HepG2 (cell line): ENCODE results near the gene NARS2. TPM values are rescaled to one million over a fixed set of nuclear protein-coding genes. Genes with fewer than 3 reads are reported as not detected.

Experiments
- ATAC-seq: fragments of 200-7000 bp; cut with Tn5 transposase; 3 replicates; pipeline ENCODE4 v1.9.1; 2020; ENCODE audit warnings: mild to moderate bottlenecking, moderate library complexity
- BruUV-seq: library from RNA; stranded (reverse); fragments of 400-500 nt; replicated peaks from 2 replicates; lab custom pipeline; 2021; lab: Mats Ljungman, UMichigan
- CTCF ChIA-PET: fragments of 300-600 bp; formaldehyde crosslinking; extraction: SDS; loops from one replicate; lab custom pipeline; 2021; ENCODE audit warnings: low total read pairs, inconsistent platforms, low intra/inter-chr PET ratio; lab: Yijun Ruan, JAX
- POLR2A ChIA-PET: fragments of 350-600 bp; sonication (Branson Sonifier 250); formaldehyde crosslinking; loops from one replicate; lab custom pipeline; 2020; ENCODE audit warnings: antibody characterized with exemption, inconsistent platforms; lab: Yijun Ruan, JAX
- DNase-seq: peaks from one replicate; pipeline ENCODE4 v3.0.0-alpha.2; 2015; ENCODE audit warnings: low spot score
- FAIRE-seq: peaks from 3 replicates; lab custom pipeline; 2011; peaks lifted over from hg19 to GRCh38; lab: Jason Lieb, UNC
- H2AFZ ChIP-seq: one replicate; pipeline ENCODE4 v1.6.1; 2011; ENCODE audit warnings: low read length, inconsistent platforms
- H3K27ac ChIP-seq: fragments of 300-600 bp; 3 replicates; pipeline ENCODE4 v1.8.0; 2011; ENCODE audit warnings: mixed run types, mild to moderate bottlenecking, mixed read lengths, low read length, inconsistent platforms; ENCODE audit not compliant: insufficient read depth; ENCODE audit errors: extremely low read length
- H3K27me3 ChIP-seq, 2 experiments: fragments of 200-600 bp in 1 of 2; 2 replicates in 1 of 2; 3 replicates in 1 of 2; pipeline versions ENCODE4 v1.6.0 to v1.8.0; 2011; ENCODE audit warnings: low read length in 2 of 2, mild to moderate bottlenecking in 2 of 2, moderate library complexity in 2 of 2, inconsistent platforms in 1 of 2; ENCODE audit not compliant: insufficient read depth in 2 of 2, control insufficient read depth in 1 of 2
- H3K36me3 ChIP-seq, 2 experiments: fragments of 200-600 bp in 1 of 2; replicated peaks in 1 of 2; 2 replicates in 1 of 2; 3 replicates in 1 of 2; pipeline versions ENCODE4 v1.5.1 to v1.8.0; 2011; ENCODE audit warnings: low read length in 2 of 2, inconsistent platforms in 1 of 2; ENCODE audit not compliant: insufficient read depth in 2 of 2, control insufficient read depth in 1 of 2
- H3K4me1 ChIP-seq: 2 replicates; pipeline ENCODE4 v1.5.1; 2012; ENCODE audit warnings: low read length, inconsistent platforms; ENCODE audit not compliant: insufficient read depth
- H3K4me2 ChIP-seq: 2 replicates; pipeline ENCODE4 v1.6.0; 2011; ENCODE audit warnings: low read depth, low read length, inconsistent platforms
- H3K4me3 ChIP-seq, 3 experiments: fragments of 200-600 bp in 1 of 3; sonication (generic), shearing (Covaris generic) in 1 of 3; replicated peaks in 1 of 3; 2 replicates each; pipeline ENCODE4 v1.5.1; 2011 to 2016; ENCODE audit warnings: low read length in 3 of 3, inconsistent platforms in 2 of 3, low read depth in 2 of 3, mild to moderate bottlenecking in 2 of 3, control low read depth in 1 of 3, mixed read lengths in 1 of 3; ENCODE audit not compliant: insufficient read depth in 1 of 3
- H3K79me2 ChIP-seq: one replicate; pipeline ENCODE4 v1.6.1; 2011; ENCODE audit warnings: low read length, inconsistent platforms; ENCODE audit not compliant: insufficient read depth
- H3K9ac ChIP-seq: 2 replicates; pipeline ENCODE4 v1.6.0; 2011; ENCODE audit warnings: mild to moderate bottlenecking, low read depth, low read length, inconsistent platforms; ENCODE audit not compliant: insufficient read depth
- H3K9me3 ChIP-seq: 2 replicates; pipeline ENCODE4 v1.5.1; 2012; ENCODE audit warnings: mild to moderate bottlenecking, low read length
- H4K20me1 ChIP-seq: 2 replicates; pipeline ENCODE4 v1.6.0; 2011; ENCODE audit warnings: inconsistent platforms, mild to moderate bottlenecking, low read length, moderate library complexity; ENCODE audit not compliant: insufficient read depth
- CEBPZ ChIP-seq: IDR thresholded peaks from 2 replicates; pipeline ENCODE4 v1.6.1; 2012; ENCODE audit warnings: low read length, improper control_type of control experiment
- DDIT3 ChIP-seq: sonication (generic); formaldehyde crosslinking; IDR thresholded peaks from 2 replicates; pipeline ENCODE4 v1.4.0; 2020; ENCODE audit warnings: mild to moderate bottlenecking, missing genetic modification reagents
- HMGA1 ChIP-seq: sonication (generic); formaldehyde crosslinking; conservative IDR thresholded peaks from 2 replicates; pipeline ENCODE4 v1.4.0; 2020; ENCODE audit warnings: missing genetic modification reagents
- IKZF1 ChIP-seq: fragments of 450-650 bp; IDR thresholded peaks from 2 replicates; pipeline ENCODE4 v1.7.1; 2016
- MEIS1 ChIP-seq: sonication (generic); formaldehyde crosslinking; IDR thresholded peaks from 2 replicates; pipeline ENCODE4 v1.9.0; 2021; ENCODE audit warnings: mild to moderate bottlenecking, missing genetic modification reagents, moderate library complexity, borderline replicate concordance
- MEIS2 ChIP-seq: sonication (generic); formaldehyde crosslinking; IDR thresholded peaks from 2 replicates; pipeline ENCODE4 v1.9.0; 2021; ENCODE audit warnings: mild to moderate bottlenecking, missing genetic modification reagents
- SAFB2 ChIP-seq: sonication (generic); formaldehyde crosslinking; IDR thresholded peaks from 2 replicates; pipeline ENCODE4 v1.5.1; 2020; ENCODE audit warnings: missing genetic modification reagents, low read depth, mild to moderate bottlenecking, borderline replicate concordance
- SKI ChIP-seq: fragments of 450-650 bp; IDR thresholded peaks from one replicate; pipeline ENCODE4 v1.6.1; 2018; ENCODE audit warnings: mild to moderate bottlenecking; ENCODE audit not compliant: partially characterized antibody
- TEAD3 ChIP-seq: optimal IDR thresholded peaks from 2 replicates; pipeline ENCODE3; 2016; ENCODE audit warnings: borderline replicate concordance
- ZNF574 ChIP-seq: sonication (generic); formaldehyde crosslinking; IDR thresholded peaks from 2 replicates; pipeline ENCODE4 v1.4.0; 2020; ENCODE audit warnings: missing genetic modification reagents
- ZNF598 ChIP-seq: sonication (generic); formaldehyde crosslinking; IDR thresholded peaks from 2 replicates; pipeline ENCODE4 v1.5.1; 2020; ENCODE audit warnings: mild to moderate bottlenecking, missing genetic modification reagents, borderline replicate concordance
- WGBS: methylation state at CpG from one replicate; pipeline ENCODE4 v1.1.6; 2017; ENCODE audit warnings: low lambda C conversion rate; 5-methylcytosine and 5-hydroxymethylcytosine counted together
- in situ Hi-C: cut with HindIII; loops from 2 replicates; pipeline ENCODE4 v1.10.0; 2017; ENCODE audit warnings: low pct_unique_long_range_greater_than_20kb; ENCODE audit not compliant: extremely low pct_ligation_motif_present
- intact Hi-C: fragments of 100-400 bp; cut with micrococcal nuclease; formaldehyde crosslinking; loops from one replicate; pipeline ENCODE4 v1.10.0; 2022; ENCODE audit not compliant: unreplicated experiment
- polyA plus RNA-seq, 8 experiments: library from polyadenylated mRNA; depleted of rRNA in 3 of 8; stranded (reverse) in 7 of 8; unstranded in 1 of 8; fragments of >200 nt; fragmentation: Illumina TruSeq in 4 of 8; extraction: Trizol in 4 of 8; gene quantifications; 2 replicates each; pipeline versions ENCODE4 v1.2.1 to v1.2.3, GENCODE V29; 2011 to 2016; ENCODE audit warnings: low read depth in 4 of 8, missing spikeins in 1 of 8, mixed read lengths in 1 of 8; ENCODE audit not compliant: insufficient read depth in 1 of 8
- total RNA-seq, 5 experiments: library from RNA; depleted of rRNA; stranded (reverse); fragments of >200 nt; fragmentation: Illumina TruSeq; extraction: Trizol; gene quantifications; 2 replicates each; pipeline ENCODE4 v1.2.3, GENCODE V29; 2016; ENCODE audit warnings: low read depth in 1 of 5
- TF ChIP-seq, protein P1 (sequence below), 2 experiments: IDR thresholded peaks; 2 replicates each; pipeline ENCODE4 v1.6.1; 2011 to 2012; ENCODE audit warnings: low read length in 2 of 2, borderline replicate concordance in 1 of 2, low read depth in 1 of 2, mild to moderate bottlenecking in 1 of 2, moderate library complexity in 1 of 2

Gene NARS2
- total and polyA plus RNA-seq, 2 of the 13 experiments (the other 11 are each of a cell fraction or from before 2014, with no cell fraction given), result 45.9 to 65.0 TPM

DNA sequence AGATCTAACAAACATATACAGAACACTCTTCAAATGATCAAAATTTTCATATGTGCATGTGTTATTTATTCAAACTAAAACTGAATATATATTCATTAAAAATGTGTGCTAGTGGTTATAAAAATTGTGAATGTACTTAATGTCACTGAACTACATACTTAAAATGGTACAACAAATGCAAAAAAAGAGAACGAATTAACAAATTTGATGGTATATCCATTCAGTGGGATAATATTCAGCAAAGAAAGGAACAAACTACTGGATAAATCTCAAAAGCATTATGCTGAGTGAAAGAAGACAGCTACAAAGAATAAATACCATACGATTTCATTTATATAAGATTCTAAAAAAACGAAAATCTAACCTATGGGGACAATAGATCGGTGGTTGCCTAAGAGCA lies 64.1 kb downstream of the NARS2 start (continued):
- TF ChIP-seq CEBPZ (no peak), HMGA1 (CRISPR knock-in tag) (no peak)
- TF ChIP-seq, all 625 proteins: peak for 0

- Histone ChIP-seq H3K27me3 (no peaks in the 10 kb centered on the region), H2AFZ (no peak overlapping the region), H3K27ac (no peak overlapping the region), H4K20me1 (peaks cover 9% of the 10 kb centered on the region; the same call in 1 of the 2 replicates), H3K36me3 (peaks cover 2 to 7% of the 10 kb centered on the region in 2 experiments; a peak in 1 of 5 replicates), H3K79me2 (no peaks in the 10 kb centered on the region), H3K4me1 (0 out of 2 replicates have a peak, but pooled peaks cover 5% of the 10 kb centered on the region), H3K9me3 (no peaks in the 10 kb centered on the region), H3K4me2 (no peak overlapping the region), H3K4me3 (no peak overlapping the region), H3K9ac (no peak overlapping the region)
- CTCF ChIA-PET, result no interaction called here
- ATAC-seq, result no peak
- in situ Hi-C loops, result no loop called here
- intact Hi-C loops, result no loop called here
- WGBS, result 95% methylated on average over 1 of the region's 1 CpG
- BruUV-seq, result no TSS peak
- POLR2A ChIA-PET, result no interaction called here
- FAIRE-seq, result no peak
- no peak for DNase-seq
- no peak for TF ChIP-seq SAFB2 (CRISPR knock-in tag)
- TF ChIP-seq MEIS2 (CRISPR knock-in tag), result no peak
- no peak for TF ChIP-seq SKI
- no peak for TF ChIP-seq DDIT3
- TF ChIP-seq ZNF574 (CRISPR knock-in tag), result no peak
- TF ChIP-seq MEIS1 (CRISPR knock-in tag), result no peak
- TF ChIP-seq, protein P1, sequence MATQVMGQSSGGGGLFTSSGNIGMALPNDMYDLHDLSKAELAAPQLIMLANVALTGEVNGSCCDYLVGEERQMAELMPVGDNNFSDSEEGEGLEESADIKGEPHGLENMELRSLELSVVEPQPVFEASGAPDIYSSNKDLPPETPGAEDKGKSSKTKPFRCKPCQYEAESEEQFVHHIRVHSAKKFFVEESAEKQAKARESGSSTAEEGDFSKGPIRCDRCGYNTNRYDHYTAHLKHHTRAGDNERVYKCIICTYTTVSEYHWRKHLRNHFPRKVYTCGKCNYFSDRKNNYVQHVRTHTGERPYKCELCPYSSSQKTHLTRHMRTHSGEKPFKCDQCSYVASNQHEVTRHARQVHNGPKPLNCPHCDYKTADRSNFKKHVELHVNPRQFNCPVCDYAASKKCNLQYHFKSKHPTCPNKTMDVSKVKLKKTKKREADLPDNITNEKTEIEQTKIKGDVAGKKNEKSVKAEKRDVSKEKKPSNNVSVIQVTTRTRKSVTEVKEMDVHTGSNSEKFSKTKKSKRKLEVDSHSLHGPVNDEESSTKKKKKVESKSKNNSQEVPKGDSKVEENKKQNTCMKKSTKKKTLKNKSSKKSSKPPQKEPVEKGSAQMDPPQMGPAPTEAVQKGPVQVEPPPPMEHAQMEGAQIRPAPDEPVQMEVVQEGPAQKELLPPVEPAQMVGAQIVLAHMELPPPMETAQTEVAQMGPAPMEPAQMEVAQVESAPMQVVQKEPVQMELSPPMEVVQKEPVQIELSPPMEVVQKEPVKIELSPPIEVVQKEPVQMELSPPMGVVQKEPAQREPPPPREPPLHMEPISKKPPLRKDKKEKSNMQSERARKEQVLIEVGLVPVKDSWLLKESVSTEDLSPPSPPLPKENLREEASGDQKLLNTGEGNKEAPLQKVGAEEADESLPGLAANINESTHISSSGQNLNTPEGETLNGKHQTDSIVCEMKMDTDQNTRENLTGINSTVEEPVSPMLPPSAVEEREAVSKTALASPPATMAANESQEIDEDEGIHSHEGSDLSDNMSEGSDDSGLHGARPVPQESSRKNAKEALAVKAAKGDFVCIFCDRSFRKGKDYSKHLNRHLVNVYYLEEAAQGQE (IDR thresholded peaks at IDR 0.05; ENCODE audit: borderline replicate concordance in 1 of 2, low read depth in 1 of 2, low read length in 2 of 2), result no peak
- no peak for TF ChIP-seq ZNF598 (CRISPR knock-in tag)
- no peak for TF ChIP-seq IKZF1
- TF ChIP-seq TEAD3, result no peak
Observed at GRCh38 chr11:78510025-78510596, 64.6 kb downstream of the NARS2 start.
